IPS-15b (cell line): ENCODE data around the gene AVPR1B.

Experiments used
- H3K27me3 ChIP-seq: one replicate; pipeline ENCODE4 v1.6.1; 2013; ENCODE audit warnings: low read length; ENCODE audit not compliant: control insufficient read depth, insufficient read depth
- H3K36me3 ChIP-seq: one replicate; pipeline ENCODE4 v1.6.1; 2013; ENCODE audit warnings: low read length; ENCODE audit not compliant: control insufficient read depth, insufficient read depth
- H3K4me1 ChIP-seq: one replicate; pipeline ENCODE4 v1.6.1; 2013; ENCODE audit warnings: mild to moderate bottlenecking, low read length; ENCODE audit not compliant: control insufficient read depth, insufficient read depth
- H3K4me3 ChIP-seq: one replicate; pipeline ENCODE4 v1.5.1; 2013; ENCODE audit warnings: low read depth, low read length
- H3K9ac ChIP-seq: one replicate; pipeline ENCODE4 v1.6.1; 2013; ENCODE audit warnings: low read depth, mild to moderate bottlenecking, low read length
- H3K9me3 ChIP-seq: one replicate; pipeline ENCODE4 v1.6.1; 2013; ENCODE audit warnings: mild to moderate bottlenecking, low read length; ENCODE audit not compliant: control insufficient read depth, insufficient read depth

Gene AVPR1B

DNA sequence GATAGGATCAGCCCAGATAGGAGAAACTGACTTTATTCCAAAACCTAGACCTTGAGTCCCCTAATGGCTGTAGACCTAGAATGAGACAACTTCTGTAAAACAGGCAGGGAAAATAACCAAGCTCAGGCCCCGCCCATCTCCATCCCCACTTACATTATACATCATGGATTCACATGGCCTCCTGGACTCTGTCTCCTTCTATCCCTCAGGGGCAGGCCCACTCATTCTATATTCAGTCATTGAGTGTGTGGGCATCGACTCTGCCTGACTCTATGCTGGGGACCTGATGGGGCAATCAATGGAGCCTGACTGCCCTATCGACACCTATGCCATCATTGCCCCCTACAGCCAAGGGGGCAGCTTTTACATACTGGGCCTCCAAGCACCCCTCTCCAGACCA, 6.4 kb downstream of the AVPR1B start:
- Histone ChIP-seq H3K27me3 (peaks cover 12% of the 10 kb centered on the region), H3K4me3 (no peak overlapping the region), H3K36me3 (no peaks in the 10 kb centered on the region), H3K9ac (no peak overlapping the region), H3K9me3 (no peaks in the 10 kb centered on the region), H3K4me1 (no peaks in the 10 kb centered on the region)

GRCh38 chr1:206110161-206110560, 7.0 kb downstream of the AVPR1B start:
- H3K9ac ChIP-seq = no peak overlapping the region

GRCh38 chr1:206109718-206110117, 7.5 kb downstream of the AVPR1B start:
- no peaks in the 10 kb centered on the region for H3K9me3 ChIP-seq
- no peaks in the 10 kb centered on the region for H3K4me1 ChIP-seq
- no peak overlapping the region for H3K4me3 ChIP-seq
- H3K9ac ChIP-seq = no peak overlapping the region
- no peaks in the 10 kb centered on the region for H3K36me3 ChIP-seq
- H3K27me3 ChIP-seq = peaks cover 3% of the 10 kb centered on the region

More at GRCh38 chr1:206110161-206110560, 7.0 kb downstream of the AVPR1B start:
- Histone ChIP-seq H3K36me3 (no peaks in the 10 kb centered on the region), H3K4me3 (no peak overlapping the region), H3K4me1 (no peaks in the 10 kb centered on the region), H3K9me3 (no peaks in the 10 kb centered on the region), H3K27me3 (peaks cover 5% of the 10 kb centered on the region)

DNA sequence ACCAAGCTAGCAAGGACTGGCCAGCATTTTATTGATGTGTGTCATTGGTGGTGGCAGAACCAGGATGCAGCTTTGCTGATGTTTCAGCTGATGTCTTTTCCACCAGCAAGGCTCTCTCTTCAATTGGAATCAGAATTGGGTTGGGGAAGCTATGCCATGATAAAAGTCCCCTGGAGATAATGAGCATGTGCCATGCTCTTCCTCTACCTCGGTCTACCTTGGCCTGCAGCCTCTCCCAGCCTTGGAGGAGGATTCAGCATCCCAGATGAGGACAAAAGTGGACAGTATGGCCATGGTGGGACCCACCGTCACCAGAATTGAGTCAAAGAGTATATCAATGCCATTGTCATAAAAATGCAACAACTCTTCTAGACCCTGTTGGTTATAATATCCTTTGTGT, 8.6 kb downstream of the AVPR1B start:
- H3K4me1 ChIP-seq = no peaks in the 10 kb centered on the region
- H3K9ac ChIP-seq = no peak overlapping the region
- no peak overlapping the region for H3K4me3 ChIP-seq
- no peaks in the 10 kb centered on the region for H3K9me3 ChIP-seq
- no peaks in the 10 kb centered on the region for H3K36me3 ChIP-seq
- H3K27me3 ChIP-seq = peaks cover 3% of the 10 kb centered on the region

DNA sequence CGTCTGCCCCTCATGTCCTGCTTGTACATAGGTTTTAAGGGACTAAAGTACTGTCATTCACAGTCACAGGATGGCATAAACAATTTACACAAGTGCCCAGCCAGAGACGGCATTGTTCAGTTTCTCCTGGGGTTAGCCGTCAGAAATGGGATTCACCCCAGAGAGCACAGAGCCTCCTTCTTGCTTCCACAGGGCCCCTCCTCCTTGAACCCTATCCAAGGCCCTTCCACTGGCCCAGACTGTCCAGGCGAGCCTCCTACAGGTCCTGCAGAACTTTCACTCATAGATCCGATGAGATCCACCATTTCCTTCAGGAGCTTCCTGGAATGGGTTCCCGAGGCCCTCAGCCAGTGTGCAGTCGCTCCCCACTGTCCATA, 10.0 kb downstream of the AVPR1B start:
- H3K36me3 ChIP-seq = no peaks in the 10 kb centered on the region
- no peak overlapping the region for H3K4me3 ChIP-seq
- H3K9ac ChIP-seq = no peak overlapping the region
- no peaks in the 10 kb centered on the region for H3K4me1 ChIP-seq
- no peaks in the 10 kb centered on the region for H3K27me3 ChIP-seq
- no peaks in the 10 kb centered on the region for H3K9me3 ChIP-seq

DNA sequence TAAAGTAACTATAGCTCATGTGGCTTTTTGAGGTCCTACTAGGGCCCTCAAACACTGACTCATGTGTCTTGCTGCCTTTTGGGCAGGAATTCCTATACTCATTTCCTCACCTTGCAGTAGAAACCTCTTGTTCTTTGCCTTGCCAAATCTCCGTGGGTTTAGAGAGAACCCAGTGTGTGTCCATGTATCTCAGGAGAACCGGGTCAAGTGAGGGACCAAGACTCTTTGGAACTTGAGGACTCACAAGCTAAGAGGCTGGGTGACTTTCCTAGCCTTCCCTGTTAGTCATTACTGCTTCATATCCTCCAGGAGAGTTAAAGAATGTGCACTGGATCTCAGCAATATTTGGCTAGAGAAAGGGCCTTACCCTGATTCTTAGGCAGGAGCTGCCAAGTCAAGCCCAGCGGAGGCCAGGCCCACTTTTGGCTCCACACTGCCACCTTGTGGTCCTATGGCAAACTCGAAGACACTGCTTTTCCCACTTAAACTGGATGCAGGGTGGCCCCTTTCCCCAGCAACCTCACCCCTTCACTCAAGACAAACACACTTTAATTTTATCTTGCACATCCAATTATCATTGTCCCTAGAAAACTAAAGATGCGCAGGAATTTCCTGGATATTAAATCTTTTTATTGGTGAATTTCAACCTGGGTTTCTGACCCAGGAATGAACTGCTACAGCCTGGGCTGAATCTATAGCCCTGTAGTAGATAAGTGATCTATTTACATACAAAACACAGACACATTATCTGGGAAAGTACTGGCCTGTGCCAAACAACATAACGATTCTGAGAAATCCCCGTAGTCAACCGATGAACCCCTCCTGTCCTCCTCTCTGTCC, 10.6 kb downstream of the AVPR1B start:
- no peaks in the 10 kb centered on the region for H3K9me3 ChIP-seq
- H3K4me1 ChIP-seq = no peaks in the 10 kb centered on the region
- no peaks in the 10 kb centered on the region for H3K36me3 ChIP-seq
- no peak overlapping the region for H3K9ac ChIP-seq
- H3K27me3 ChIP-seq = no peaks in the 10 kb centered on the region
- H3K4me3 ChIP-seq = no peak overlapping the region

DNA sequence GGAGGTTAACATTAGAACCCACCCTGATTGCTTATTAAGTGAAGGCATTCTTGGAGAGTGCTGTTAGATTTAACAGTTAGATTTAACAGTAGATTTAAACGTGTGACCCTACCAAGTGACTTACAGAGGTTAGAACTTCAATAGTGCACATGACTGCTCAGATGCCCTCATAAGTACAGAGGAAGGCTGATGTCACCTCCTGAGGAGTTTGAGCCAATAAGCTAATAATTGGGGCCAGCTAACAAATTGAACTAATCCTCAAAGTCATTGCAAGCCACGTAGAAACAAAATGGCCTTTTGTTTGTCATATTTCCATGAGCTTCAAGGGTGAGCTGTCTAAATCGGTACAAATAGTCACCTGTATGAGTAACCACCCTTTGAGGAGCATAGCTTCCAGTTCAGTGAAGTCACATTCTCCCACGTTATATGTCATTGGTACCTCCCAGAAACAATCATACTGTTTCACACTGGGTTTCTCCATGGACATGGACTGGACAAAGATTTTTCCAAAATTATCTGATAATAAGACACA, 11.7 kb downstream of the AVPR1B start:
- H3K9ac ChIP-seq = no peak overlapping the region
- no peaks in the 10 kb centered on the region for H3K36me3 ChIP-seq
- no peaks in the 10 kb centered on the region for H3K4me1 ChIP-seq
- H3K27me3 ChIP-seq = no peaks in the 10 kb centered on the region
- no peak overlapping the region for H3K4me3 ChIP-seq
- no peaks in the 10 kb centered on the region for H3K9me3 ChIP-seq

- no peaks in the 10 kb centered on the region for H3K36me3 ChIP-seq
- no peak overlapping the region for H3K9ac ChIP-seq
- H3K4me1 ChIP-seq = no peaks in the 10 kb centered on the region
- no peak overlapping the region for H3K4me3 ChIP-seq
- no peaks in the 10 kb centered on the region for H3K9me3 ChIP-seq
- no peaks in the 10 kb centered on the region for H3K27me3 ChIP-seq
Observed at GRCh38 chr1:206103979-206104378, 13.2 kb downstream of the AVPR1B start.

- no peaks in the 10 kb centered on the region for H3K9me3 ChIP-seq
- no peaks in the 10 kb centered on the region for H3K36me3 ChIP-seq
- H3K4me1 ChIP-seq = no peaks in the 10 kb centered on the region
- no peak overlapping the region for H3K4me3 ChIP-seq
- no peaks in the 10 kb centered on the region for H3K27me3 ChIP-seq
- H3K9ac ChIP-seq = no peak overlapping the region
Observed at GRCh38 chr1:206102292-206102936, 14.8 kb downstream of the AVPR1B start.

DNA sequence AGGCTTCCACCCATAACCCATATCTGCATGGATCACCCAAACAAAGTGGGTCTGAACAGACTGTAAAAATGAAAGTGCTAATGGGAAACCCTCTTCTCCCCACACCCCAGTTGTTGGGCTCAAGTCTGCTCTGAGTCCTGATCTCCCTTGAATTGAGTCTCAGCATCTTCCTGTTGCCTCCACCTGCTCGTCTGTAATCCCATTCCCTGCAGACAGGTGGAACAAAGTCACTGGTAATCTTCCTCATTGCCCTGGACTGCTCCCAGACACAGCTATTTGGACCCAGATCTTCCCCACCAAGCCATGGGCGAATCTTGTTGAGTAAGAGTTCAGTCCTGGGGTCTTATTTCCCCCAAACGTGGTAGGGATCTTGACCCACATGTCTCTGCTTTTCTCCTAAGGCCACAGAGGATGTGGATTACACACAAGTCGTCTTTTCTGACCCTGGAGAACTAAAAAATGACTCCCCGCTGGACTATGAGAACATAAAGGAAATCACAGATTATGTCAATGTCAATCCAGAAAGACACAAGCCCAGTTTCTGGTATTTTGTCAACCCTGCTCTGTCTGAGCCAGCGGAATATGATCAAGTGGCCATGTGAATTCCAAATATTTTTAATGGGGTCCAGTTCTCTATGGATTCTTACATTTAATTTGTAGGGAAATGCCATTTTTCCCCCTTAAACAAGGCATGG, 15.7 kb downstream of the AVPR1B start:
- H3K36me3 ChIP-seq = no peaks in the 10 kb centered on the region

DNA sequence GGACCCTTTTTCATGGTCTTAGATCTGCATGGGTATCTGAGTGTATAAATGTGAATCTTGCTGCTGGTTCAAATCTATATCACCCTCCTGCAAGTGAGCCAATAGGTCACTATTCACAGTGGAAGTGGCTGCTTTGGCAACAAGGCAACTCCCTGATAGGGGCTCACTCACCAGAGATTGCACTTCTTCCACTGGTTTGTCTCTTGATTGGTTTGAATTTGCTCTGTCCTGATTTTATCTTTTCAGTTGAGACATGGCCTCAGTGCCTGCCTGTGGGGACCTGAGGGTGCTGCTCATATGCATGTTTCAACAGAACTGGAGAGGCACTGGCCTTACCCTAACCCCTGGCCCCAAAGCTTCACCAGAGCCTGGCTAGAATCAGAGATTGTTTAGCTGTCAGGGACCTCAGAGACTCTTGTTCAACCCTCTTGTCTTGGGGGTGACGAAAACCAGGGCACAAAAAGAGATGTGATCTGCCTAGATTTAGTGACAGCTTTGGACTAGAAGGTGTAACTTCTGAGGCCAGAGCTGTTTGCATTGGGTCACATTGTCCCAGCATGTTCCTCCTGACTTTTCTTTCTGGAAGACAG, 16.9 kb downstream of the AVPR1B start:
- Histone ChIP-seq H3K4me3 (no peak overlapping the region), H3K9ac (no peak overlapping the region), H3K27me3 (no peaks in the 10 kb centered on the region), H3K4me1 (no peaks in the 10 kb centered on the region), H3K36me3 (no peaks in the 10 kb centered on the region), H3K9me3 (no peaks in the 10 kb centered on the region)

More for the DNA sequence above, 15.7 kb downstream of the AVPR1B start:
- Histone ChIP-seq H3K9me3 (no peaks in the 10 kb centered on the region), H3K4me3 (no peak overlapping the region), H3K27me3 (no peaks in the 10 kb centered on the region), H3K4me1 (no peaks in the 10 kb centered on the region), H3K9ac (no peak overlapping the region)
